Measurements from ENCODE around the gene RAB22A.

GRCh38 chr20:58277578-58278472 lies 31.7 kb upstream of the RAB22A start:
- TF ChIP-seq POLR2A (IDR thresholded peaks at IDR 0.05; ENCODE audit: low read depth, low read length) (no peak), POLR2AphosphoS5 (IDR thresholded peaks at IDR 0.05; ENCODE audit: low read depth, low read length) (no peak), POU2F2 (IDR thresholded peaks at IDR 0.05; ENCODE audit: low read depth, low read length) (no peak), TAF1 (IDR thresholded peaks at IDR 0.05; ENCODE audit: low read depth, low read length) (no peak)

Measured in GM12891 (cell line).